Measurements from ENCODE around the gene GPBP1L1.

GPBP1L1 gene

GRCh38 chr1:45668526-45668925 is 17.8 kb downstream of the GPBP1L1 start:
- H3K4me3 ChIP-seq (ENCODE audit: low read depth, low read length) = no peak overlapping the region
- no peak for DNase-seq (ENCODE audit: low read depth)
- no peak for TF ChIP-seq MAX (IDR thresholded peaks at IDR 0.05; ENCODE audit: low read depth, low read length)
- TF ChIP-seq CTCF (IDR thresholded peaks at IDR 0.05; ENCODE audit: low read depth, low read length) = no peak
- no peak for TF ChIP-seq MYC (IDR thresholded peaks at IDR 0.05; ENCODE audit: low read depth, low read length)
- TF ChIP-seq POLR2A (IDR thresholded peaks at IDR 0.05; ENCODE audit: extremely low read depth, insufficient read length) = no peak

- DNase-seq (ENCODE audit: low read depth) = no peak
- no peak for TF ChIP-seq MYC (IDR thresholded peaks at IDR 0.05; ENCODE audit: low read depth, low read length)
- TF ChIP-seq MAX (IDR thresholded peaks at IDR 0.05; ENCODE audit: low read depth, low read length) = no peak
- no peak for TF ChIP-seq CTCF (IDR thresholded peaks at IDR 0.05; ENCODE audit: low read depth, low read length)
- TF ChIP-seq POLR2A (IDR thresholded peaks at IDR 0.05; ENCODE audit: extremely low read depth, insufficient read length) = no peak
Measured at GRCh38 chr1:45667321-45668111, 18.8 kb downstream of the GPBP1L1 start.

GRCh38 chr1:45666836-45667235 is 19.5 kb downstream of the GPBP1L1 start:
- H3K4me3 ChIP-seq (ENCODE audit: low read depth, low read length) = no peak overlapping the region
- DNase-seq (ENCODE audit: low read depth) = no peak
- no peak for TF ChIP-seq MYC (IDR thresholded peaks at IDR 0.05; ENCODE audit: low read depth, low read length)
- no peak for TF ChIP-seq CTCF (IDR thresholded peaks at IDR 0.05; ENCODE audit: low read depth, low read length)
- TF ChIP-seq MAX (IDR thresholded peaks at IDR 0.05; ENCODE audit: low read depth, low read length) = no peak
- TF ChIP-seq POLR2A (IDR thresholded peaks at IDR 0.05; ENCODE audit: extremely low read depth, insufficient read length) = no peak

More at GRCh38 chr1:45667321-45668111, 18.8 kb downstream of the GPBP1L1 start:
- no peak overlapping the region for H3K4me3 ChIP-seq (ENCODE audit: low read depth, low read length)

GRCh38 chr1:45660336-45660735 is 26.0 kb downstream of the GPBP1L1 start:
- DNase-seq (ENCODE audit: low read depth) = no peak
- no peak overlapping the region for H3K4me3 ChIP-seq (ENCODE audit: low read depth, low read length)
- no peak for TF ChIP-seq CTCF (IDR thresholded peaks at IDR 0.05; ENCODE audit: low read depth, low read length)
- no peak for TF ChIP-seq MAX (IDR thresholded peaks at IDR 0.05; ENCODE audit: low read depth, low read length)
- TF ChIP-seq MYC (IDR thresholded peaks at IDR 0.05; ENCODE audit: low read depth, low read length) = no peak
- TF ChIP-seq POLR2A (IDR thresholded peaks at IDR 0.05; ENCODE audit: extremely low read depth, insufficient read length) = no peak

GRCh38 chr1:45659222-45659621 is 27.1 kb downstream of the GPBP1L1 start:
- H3K4me3 ChIP-seq (ENCODE audit: low read depth, low read length) = no peak overlapping the region
- no peak for DNase-seq (ENCODE audit: low read depth)
- TF ChIP-seq CTCF (IDR thresholded peaks at IDR 0.05; ENCODE audit: low read depth, low read length) (no peak), MYC (IDR thresholded peaks at IDR 0.05; ENCODE audit: low read depth, low read length) (no peak), POLR2A (IDR thresholded peaks at IDR 0.05; ENCODE audit: extremely low read depth, insufficient read length) (no peak), MAX (IDR thresholded peaks at IDR 0.05; ENCODE audit: low read depth, low read length) (no peak)

Data from NB4 (cell line).